ENCODE measurements around the gene FREM2. TPM values are rescaled to one million over a fixed set of nuclear protein-coding genes. Genes with fewer than 3 reads are reported as not detected.

Gene FREM2
- total and polyA plus RNA-seq, 7 donors, result 0.18 to 9.4 (median 2.2) TPM

DNA sequence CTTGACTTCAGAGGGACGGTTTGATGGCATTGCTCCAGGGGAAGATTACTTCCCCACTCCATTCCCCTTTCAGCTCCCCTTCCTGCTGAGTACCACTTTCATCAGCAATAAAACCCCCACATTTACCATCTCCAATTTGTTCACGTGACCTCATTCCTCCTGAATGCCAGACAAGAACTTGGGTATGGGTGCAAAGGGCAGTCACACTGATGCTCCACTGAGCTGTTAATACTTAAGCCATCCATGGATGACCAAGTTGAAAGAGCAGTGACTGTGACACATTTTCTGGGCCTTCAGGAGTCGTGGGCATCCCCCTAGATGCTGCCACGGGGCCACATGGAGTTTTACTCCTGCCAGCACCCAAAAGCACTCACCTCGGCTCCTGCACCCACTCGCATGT is 210.6 kb downstream of the FREM2 start:
- no peaks in the 10 kb centered on the region for H3K27me3 ChIP-seq (ENCODE audit: insufficient read depth in 3 of 3, low read length in 2 of 3)
- H3K9me3 ChIP-seq, result no peaks in the 10 kb centered on the region
- H3K27ac ChIP-seq, result no peak overlapping the region
- H3K4me3 ChIP-seq, result no peak overlapping the region
- H3K4me1 ChIP-seq, result no peaks in the 10 kb centered on the region
- 84 to 88% (median 85%) methylated on average over 6 of the region's 6 CpGs for WGBS, 3 donors
- DNase-seq (no peak), ATAC-seq (no peak)
- H3K36me3 ChIP-seq (ENCODE audit: insufficient read depth in 1 of 2, low read depth in 1 of 2), result no peaks in the 10 kb centered on the region
- intact Hi-C loops (cut with DNase I), result no loop called here
- TF ChIP-seq CTCF (IDR thresholded peaks at IDR 0.05), result no peak

- Histone ChIP-seq H3K36me3 (ENCODE audit: insufficient read depth in 1 of 2, low read depth in 1 of 2) (no peaks in the 10 kb centered on the region), H3K27ac (no peak overlapping the region), H3K27me3 (ENCODE audit: insufficient read depth in 3 of 3, low read length in 2 of 3) (no peaks in the 10 kb centered on the region), H3K4me1 (no peaks in the 10 kb centered on the region), H3K4me3 (no peak overlapping the region), H3K9me3 (no peaks in the 10 kb centered on the region)
- ATAC-seq (no peak), DNase-seq (no peak)
- no peak for TF ChIP-seq CTCF (IDR thresholded peaks at IDR 0.05)
- WGBS, 3 donors, result 38 to 59% (median 48%) methylated on average over 2 of the region's 2 CpGs
- intact Hi-C loops (cut with DNase I), result no loop called here
These were observed 211.6 kb downstream of the FREM2 start for GRCh38 chr13:38898481-38898880.

GRCh38 chr13:38899571-38899970 is 212.7 kb downstream of the FREM2 start:
- ATAC-seq, result no peak
- Histone ChIP-seq H3K27me3 (ENCODE audit: insufficient read depth in 3 of 3, low read length in 2 of 3) (no peaks in the 10 kb centered on the region), H3K9me3 (no peaks in the 10 kb centered on the region), H3K4me1 (no peaks in the 10 kb centered on the region), H3K4me3 (no peak overlapping the region), H3K27ac (no peak overlapping the region), H3K36me3 (ENCODE audit: insufficient read depth in 1 of 2, low read depth in 1 of 2) (no peaks in the 10 kb centered on the region)
- TF ChIP-seq CTCF (IDR thresholded peaks at IDR 0.05), result no peak
- WGBS, 3 donors, result 64 to 77% (median 69%) methylated on average over 4 of the region's 4 CpGs
- DNase-seq, result no peak
- intact Hi-C loops (cut with DNase I), result no loop called here

- Histone ChIP-seq H3K27ac (no peak overlapping the region), H3K9me3 (no peaks in the 10 kb centered on the region), H3K36me3 (ENCODE audit: insufficient read depth in 1 of 2, low read depth in 1 of 2) (no peaks in the 10 kb centered on the region), H3K4me1 (no peaks in the 10 kb centered on the region), H3K4me3 (no peak overlapping the region), H3K27me3 (ENCODE audit: insufficient read depth in 3 of 3, low read length in 2 of 3) (no peaks in the 10 kb centered on the region)
- 73 to 79% (median 76%) methylated on average over 3 of the region's 3 CpGs for WGBS, 3 donors
- intact Hi-C loops (cut with DNase I), result no loop called here
- ATAC-seq (no peak), DNase-seq (no peak)
- no peak for TF ChIP-seq CTCF (IDR thresholded peaks at IDR 0.05)
These were observed 213.3 kb downstream of the FREM2 start for GRCh38 chr13:38900188-38900587.

DNA sequence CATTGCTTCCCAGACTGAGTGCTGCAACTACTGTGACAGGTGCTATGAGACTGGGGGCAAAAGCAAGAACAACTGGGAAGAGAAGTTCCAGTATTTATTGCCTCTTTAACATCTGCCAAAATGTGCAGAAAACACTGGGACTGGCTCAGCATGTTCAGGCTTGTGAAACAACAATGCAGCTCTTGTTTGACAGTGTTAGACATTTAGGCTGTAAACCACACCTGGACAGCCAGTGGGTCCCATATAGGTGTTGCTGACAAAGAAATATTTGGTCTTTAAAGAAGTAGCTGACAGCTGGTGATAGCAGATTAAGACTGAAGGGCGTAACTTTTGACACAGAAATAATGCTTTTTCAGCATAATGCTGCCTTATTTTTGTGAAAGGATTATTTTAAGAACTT is 215.7 kb downstream of the FREM2 start:
- Histone ChIP-seq H3K27me3 (ENCODE audit: insufficient read depth in 3 of 3, low read length in 2 of 3) (no peaks in the 10 kb centered on the region), H3K9me3 (no peaks in the 10 kb centered on the region), H3K27ac (no peak overlapping the region), H3K36me3 (ENCODE audit: insufficient read depth in 1 of 2, low read depth in 1 of 2) (no peaks in the 10 kb centered on the region), H3K4me1 (no peaks in the 10 kb centered on the region), H3K4me3 (no peak overlapping the region)
- DNase-seq, result no peak
- 77 to 86% (median 79%) methylated on average over 1 of the region's 1 CpG for WGBS, 3 donors
- intact Hi-C loops (cut with DNase I), result no loop called here
- no peak for ATAC-seq
- no peak for TF ChIP-seq CTCF (IDR thresholded peaks at IDR 0.05)
